ENCODE data around the gene RTKN.

RTKN gene

DNA sequence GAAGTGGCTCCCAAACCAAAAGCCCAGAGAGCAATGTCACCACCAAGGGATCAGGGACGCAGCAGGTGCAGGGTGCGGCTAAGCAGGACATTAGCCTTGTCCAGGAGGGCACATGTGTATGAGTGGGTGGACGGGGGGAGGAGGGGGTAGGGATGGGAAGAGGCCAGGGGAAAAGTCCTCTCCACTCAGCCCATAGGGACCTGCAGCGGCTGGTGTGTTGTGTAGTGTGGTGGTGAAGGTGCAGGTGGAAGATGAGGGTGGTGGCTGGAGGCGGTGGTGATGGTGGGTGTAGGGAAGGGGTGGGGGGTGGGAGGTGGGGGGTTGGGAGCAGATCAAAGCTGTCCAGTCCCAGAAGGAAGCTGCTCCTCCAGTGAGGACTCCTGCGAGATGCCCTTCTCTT is 24.0 kb downstream of the RTKN start:
- DNase-seq (ENCODE audit: low read depth, low spot score): no peak

DNA sequence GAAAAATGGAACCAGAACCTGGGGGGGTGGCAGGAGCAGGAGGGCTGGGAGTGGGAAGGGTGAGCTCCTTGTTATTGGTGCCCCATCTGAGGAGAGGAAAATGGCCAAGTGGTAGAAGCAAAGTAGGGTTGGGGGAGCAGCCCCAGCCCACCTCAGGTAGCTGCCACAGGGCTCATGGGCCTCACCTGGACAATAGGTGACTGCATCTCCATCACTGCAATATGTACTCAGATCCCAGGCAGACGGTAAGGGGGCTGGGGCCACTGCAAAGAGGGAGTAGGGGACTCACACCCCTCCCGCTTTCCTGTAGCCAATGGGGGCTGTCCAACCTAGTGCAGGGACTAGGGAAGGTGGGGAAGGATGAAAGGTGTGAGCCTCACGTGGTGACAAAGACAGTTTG is 24.5 kb downstream of the RTKN start:
- no peak for DNase-seq (ENCODE audit: low read depth, low spot score)

DNA sequence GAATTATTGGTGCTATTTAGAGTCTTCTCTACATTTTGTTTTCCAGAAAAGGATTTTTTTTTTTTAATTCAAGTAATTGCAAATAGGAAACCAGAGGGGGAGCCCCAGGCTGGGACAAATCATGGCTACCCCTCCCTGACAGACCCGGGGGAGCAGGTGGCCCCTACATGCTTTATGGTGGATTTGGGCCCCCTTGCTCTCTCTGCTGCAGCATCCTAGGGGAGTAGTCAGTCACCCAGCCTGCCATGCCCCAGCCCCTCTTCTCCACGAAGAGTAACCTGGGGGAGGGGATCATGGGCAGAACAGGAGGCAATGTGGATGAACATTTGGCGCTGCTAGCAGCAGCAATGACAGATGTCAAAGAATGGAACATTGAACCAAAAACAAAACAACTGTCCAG is 25.0 kb downstream of the RTKN start:
- no peak for DNase-seq (ENCODE audit: low read depth, low spot score)

DNA sequence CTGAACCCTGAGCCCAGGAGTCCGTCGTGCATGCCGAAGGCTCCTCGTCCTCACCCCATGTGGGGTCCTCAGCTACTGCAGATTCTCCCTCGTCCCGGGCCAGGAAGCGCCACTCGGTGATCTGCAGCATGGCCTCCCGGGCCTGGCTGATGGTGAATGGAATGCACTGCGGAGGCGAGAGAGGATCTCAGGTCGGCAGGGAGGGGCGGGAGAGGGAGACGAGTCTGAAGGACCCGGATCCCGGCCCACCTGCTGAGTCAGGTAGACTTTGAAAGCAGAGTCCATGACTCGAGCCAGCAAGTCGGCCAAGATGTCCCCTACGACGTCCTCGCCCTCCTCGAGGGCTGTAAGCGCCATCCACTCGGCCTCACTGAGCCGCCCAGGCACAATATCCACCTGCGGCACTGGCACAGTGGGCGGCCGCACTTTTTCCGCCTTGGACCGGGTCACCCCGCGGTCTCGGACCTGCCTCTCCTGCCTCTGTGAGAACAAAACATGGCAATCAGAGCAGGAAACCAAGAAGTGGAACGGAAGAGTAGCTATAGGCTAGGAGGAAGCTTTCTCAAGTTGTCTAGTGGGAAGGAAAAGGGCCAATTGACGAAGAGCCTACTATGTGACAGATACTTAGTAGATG is 25.9 kb downstream of the RTKN start:
- DNase-seq (ENCODE audit: low read depth, low spot score): no peak

DNA sequence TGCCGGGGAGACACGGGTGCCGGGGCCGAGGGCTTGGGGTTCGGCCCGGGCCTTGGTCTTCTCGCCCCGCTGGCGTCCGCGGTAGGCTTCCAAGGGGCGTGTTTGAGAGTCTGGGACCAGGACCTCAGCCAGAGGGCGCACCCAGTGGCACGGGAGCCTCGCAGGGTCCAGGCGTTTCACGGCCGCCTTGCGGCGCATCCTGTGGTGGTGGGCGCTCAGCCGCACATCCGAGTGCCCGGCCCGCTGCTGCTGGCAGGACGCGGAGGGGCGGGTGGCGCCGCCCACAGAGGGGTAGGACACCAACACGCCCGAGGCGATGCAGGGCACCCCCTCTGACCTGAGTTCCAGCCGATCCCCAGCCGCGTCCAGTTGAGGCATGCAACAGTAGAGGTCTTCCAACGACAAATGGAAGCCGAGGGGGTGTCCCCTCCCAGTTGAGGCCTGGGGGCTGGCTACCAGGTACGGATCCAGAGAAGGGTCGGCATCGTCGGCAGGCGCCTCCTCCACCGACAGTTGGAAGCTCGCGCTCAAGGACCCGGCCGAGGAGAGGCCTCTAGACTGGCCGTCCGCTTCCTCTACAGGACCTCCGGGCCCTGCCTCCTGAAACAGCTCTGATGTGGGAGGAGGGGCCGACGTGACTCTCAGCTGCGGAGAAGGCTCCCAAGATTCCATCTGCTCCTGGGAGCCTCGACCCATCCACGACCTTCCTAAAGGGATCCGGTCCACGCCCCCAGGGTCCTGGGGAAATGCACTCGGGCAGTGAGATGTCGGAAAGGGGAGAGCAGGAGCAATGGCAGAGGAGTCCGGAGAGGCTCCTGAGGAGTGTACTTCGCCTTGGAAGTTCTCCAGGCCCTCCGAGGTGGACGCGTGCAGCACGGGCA is 26.6 kb downstream of the RTKN start:
- peak; percentile 52 for DNase-seq (ENCODE audit: low read depth, low spot score)

DNA sequence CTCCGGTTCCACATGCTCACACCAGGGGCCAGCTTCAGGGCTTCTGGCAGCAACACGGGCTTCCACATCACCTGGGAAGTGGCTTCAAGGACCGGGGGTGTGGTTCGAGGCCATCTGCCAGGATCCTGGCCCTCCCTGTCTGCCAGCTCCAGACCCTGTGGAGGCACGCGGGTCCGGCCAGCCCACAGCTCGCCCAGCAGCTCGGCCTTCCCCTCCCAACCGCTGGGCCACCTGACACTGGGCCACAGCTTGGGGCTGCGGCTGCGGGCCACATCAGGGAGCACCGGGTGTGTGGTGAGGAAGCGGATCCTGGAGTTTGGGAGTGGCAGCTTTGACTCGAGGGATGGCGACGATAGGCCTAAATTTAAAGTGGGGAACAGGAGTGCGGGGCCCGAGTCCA is 27.3 kb downstream of the RTKN start:
- no peak for DNase-seq (ENCODE audit: low read depth, low spot score)

DNA sequence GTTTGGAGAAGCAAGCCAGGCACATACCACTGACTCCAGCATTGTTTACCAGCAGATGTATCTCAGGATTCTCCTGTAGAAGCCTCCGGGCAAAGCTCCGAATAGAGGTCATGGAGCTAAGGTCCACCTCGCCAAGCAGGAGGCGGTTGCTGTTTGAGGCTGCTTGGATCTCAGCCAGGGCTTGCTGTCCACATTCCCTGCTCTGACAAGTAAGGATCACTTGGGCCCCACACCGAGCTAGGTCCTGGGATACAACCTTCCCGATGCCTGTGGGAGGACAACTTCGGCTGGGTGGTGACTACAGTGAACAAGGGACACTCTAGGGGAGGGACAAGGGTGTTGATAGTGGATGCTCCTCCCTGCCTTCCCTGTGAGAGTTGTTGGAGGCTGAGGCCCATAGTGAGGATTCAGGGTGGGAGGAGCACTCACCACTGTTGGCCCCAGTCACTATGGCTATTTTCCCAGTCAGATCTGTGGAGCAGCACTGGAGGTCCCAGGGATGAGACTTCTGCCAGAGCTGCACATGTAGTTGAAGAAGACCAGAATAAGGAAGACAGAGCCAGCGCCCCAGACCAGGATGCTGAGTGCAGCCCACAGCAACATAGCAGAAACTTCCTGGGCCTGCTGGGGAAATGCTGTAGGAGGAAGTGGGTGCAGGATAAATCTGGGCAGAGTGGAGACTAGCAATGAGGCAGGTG is 28.6 kb downstream of the RTKN start:
- no peak for DNase-seq (ENCODE audit: low read depth, low spot score)

DNA sequence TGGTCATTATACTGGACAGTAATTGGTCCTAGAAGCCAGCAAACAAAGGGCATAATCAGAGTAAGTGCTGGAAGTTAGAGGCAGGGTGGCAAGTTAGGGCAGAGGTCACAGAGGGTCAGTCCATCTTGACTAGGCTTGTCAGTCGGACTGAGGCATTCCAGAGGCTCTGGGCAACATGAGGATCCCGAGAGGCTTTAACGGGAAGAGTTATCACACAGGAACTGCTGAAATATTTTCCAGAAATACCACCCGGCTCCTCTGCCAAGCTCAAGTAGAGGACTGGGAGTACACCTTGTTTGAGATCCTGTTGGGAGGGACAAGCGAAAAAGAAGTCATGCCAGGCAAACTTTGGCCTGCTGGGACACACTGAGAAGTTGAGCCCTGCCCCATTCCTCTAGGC is 34.1 kb downstream of the RTKN start:
- no peak for DNase-seq (ENCODE audit: low read depth, low spot score)

DNA sequence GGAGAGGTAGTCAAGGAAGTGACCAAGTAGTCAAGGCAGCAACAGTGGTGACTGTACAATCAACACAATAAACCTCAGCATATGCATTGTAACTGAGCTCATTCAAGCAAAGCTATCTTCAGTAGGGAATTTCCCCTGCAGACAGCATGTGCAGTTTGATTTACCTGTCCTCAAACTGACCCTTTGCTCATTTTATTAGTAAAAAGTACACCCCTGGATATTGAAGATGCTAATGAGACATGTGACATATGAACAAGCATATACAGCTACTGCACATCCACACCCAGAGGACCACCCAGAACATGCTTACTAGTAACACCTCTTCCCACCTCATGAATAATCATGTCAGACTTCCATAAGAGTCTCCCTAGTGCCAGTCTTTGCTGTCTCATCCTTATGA is 35.7 kb downstream of the RTKN start:
- peak; percentile 18 for DNase-seq (ENCODE audit: low read depth, low spot score)

DNA sequence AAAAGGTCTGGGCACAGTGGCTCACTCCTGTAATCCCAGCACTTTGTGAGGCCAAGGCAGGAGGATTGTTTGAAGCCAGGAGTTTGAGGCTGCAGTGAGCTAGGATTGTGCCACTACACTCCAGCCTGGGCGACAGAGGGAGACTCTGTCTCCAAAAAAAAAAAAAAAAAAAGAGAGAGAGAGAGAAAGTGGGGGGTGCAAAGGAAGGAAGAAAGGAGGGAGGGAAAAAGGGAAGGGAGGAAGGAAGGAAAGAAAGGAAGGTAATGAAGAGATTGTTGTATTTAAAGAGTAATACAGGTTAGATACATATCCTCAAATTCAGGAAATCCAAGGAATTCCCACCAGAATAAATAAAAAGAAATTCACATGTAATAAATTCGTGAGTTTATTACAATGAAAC is 39.8 kb downstream of the RTKN start:
- no peak for DNase-seq (ENCODE audit: low read depth, low spot score)

DNA sequence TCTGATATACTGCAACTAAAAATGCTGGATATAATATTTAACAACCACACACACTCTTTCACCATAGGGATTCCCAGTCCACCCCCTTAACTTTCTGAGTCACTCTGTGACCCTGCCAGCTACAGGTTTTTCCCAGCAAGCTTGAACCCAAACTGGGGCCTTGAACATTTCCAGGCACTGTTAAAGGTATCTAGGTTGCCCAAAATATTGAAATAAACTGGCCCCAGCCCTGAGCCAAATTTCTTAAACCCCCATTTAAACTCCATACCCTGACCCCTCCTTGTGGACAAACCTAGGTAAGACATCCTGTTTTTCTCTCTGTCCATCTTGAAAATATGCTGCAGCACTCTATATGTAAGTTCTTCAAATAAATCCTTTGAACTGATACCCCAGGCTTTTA is 42.0 kb downstream of the RTKN start:
- DNase-seq (ENCODE audit: low read depth, low spot score): peak; percentile 28

DNA sequence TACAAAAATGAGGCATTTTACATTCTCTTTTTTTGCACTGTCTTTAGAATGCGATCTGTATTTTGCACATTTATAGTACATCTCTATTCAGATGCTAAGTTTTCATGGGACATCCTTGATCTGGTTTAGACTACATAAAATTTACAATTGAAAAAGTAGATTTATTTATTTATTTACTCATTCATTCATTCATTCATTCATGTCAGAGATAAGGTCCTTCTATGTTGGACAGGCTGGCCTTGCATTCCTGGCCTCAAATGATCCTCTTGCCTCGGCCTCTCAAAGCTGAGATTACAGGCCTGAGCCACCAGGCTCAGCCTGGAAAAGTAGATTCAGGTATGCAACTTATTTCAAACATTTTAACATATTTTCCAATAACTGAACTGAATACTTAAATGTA is 45.6 kb downstream of the RTKN start:
- no peak for DNase-seq (ENCODE audit: low read depth, low spot score)

DNA sequence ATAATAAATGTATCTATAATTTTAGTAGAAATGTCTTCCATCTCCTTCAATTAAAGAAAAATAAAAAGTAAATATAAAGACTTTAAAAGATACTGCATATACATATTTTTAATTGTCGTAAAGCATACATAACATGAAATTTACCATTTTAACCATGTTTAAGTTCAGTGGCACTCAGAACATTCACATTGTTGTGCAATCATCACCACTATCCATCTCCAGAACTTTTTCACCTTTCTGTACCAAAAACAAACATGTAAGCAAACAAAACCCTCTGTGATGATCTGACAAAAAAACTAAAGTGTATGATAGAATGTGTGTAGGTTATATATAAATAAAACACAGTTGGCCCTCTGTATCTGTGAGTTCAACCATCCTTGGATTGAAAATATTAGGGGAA is 48.2 kb downstream of the RTKN start:
- DNase-seq (ENCODE audit: low read depth, low spot score): no peak

DNA sequence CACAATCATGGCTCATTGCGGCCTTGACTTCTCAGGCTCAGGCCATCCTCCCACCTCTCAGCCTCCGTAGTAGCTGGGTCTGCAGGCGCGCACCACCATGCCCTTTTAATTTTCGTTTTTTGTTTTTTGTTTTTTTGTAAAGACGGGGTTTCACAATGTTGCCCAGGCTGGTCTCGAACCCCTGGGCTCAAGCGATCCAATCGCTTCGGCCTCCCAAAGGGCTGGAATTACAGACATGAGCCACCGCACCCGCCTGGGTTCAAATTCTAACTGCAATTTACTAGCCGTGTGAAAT is 49.3 kb downstream of the RTKN start:
- DNase-seq (ENCODE audit: low read depth, low spot score): no peak

DNA sequence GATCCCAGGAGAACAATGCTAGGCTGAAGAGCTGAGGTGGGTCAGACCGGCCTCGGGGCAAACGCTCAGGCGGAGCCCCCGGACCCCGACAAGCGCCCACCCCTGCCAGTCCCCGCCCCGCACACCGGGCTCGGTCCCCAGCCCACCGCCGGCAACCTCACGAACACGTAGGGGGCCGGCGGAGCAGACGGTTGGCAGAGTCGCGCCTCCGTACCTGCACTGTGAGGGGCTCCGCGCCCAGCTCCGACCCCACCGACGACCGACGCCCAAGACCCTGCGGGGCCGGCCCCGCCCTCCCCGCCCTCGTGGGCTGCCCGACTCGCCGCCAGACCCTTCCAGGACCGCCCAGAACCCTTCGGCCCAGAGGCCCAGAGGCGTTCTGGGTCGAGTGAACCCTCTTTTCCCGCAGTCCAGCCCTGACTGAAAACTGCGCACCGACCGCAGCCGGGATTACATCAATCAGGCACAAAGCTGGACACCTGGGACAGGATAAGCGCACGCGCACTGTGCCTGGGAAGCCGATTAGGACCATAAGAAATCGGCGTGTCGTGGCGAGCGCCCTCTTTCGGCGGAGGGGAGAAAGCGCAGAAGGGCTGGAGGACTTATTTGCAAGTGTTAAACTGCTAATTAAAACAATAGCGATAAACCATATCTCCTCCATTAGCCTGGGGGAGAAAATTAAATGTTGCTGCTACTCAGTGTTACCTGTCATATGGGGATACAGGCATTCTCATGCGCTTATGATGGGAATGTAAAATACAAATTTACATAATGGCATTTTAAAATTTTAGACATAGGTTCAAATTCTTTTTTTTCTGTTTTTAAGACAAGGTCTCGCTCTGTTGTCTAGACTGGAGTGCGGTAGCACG is 49.9 kb downstream of the RTKN start:
- DNase-seq (ENCODE audit: low read depth, low spot score): peak; percentile 95

DNA sequence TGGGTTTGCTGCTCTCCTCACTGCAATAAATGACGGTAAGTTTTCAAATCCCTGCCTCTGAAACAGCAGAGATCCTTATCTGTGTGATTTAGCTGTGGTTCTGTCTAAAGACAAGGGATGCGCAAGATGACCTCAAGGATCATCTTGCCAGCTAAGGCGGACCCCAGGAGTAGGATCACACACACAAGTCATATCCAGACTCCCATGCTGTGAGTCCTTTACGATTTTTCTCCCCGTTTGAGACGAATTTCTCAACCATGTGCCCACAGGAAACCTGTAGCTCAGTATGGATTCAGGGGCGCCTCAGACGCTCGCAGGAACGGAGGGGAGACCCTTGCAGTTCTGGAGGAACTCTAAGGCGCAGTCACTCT is 50.5 kb downstream of the RTKN start:
- DNase-seq (ENCODE audit: low read depth, low spot score): no peak

DNA sequence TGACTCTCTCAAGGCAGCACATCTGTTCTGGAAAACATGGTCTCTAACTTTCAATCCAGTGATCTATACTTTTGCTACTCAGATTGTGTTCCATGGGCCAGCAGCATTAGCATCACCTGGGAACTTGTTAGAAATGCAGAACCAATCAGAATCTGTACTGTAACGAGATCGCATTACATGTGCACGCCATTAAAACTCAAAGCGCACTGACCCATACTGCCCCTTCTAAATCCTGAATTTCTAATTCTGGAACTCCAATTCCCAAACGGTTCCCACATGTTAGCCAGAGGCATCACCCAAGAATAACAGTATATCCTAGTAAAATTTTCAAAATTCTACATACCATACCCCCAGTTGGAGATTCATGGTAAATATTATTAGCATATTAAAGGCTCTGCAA is 51.1 kb downstream of the RTKN start:
- no peak for DNase-seq (ENCODE audit: low read depth, low spot score)

DNA sequence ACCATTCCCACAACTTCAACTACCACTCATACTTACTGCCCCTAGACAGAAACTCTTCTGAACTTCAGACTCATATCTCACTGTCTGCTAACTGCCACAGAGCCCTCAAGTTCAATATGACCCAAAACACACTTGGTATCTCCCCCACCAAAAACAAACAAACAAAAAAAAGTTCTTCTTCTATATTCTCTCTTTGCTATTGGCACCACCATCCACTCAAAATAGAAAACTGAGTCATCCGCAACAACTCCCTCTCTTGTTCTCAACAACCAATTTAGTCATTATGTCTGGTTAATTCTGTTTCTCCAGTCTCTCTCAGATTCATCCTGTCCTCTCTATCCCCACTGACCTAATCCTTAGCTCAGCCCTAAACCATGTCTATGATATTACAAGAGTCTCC is 54.4 kb downstream of the RTKN start:
- DNase-seq (ENCODE audit: low read depth, low spot score): no peak

DNA sequence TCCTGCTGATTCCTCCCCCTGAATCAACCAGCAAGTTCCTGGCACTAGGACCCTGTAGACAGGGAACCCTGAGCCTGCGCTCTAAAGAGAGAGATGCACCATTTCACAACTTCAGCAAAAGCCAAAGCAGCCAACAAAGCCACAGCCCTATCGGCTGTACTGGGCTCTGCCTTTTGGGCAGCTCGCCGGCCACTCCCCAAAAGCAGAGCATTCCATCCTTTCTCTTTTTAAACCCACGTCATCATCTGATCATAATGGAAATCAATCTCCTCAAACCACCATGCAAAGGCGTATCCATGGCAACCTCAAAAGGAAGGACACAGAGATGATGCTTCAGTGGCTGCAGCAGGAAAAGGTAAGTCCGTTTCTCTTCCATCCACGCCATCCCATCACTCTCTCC is 56.3 kb downstream of the RTKN start:
- DNase-seq (ENCODE audit: low read depth, low spot score): peak; percentile 35

DNA sequence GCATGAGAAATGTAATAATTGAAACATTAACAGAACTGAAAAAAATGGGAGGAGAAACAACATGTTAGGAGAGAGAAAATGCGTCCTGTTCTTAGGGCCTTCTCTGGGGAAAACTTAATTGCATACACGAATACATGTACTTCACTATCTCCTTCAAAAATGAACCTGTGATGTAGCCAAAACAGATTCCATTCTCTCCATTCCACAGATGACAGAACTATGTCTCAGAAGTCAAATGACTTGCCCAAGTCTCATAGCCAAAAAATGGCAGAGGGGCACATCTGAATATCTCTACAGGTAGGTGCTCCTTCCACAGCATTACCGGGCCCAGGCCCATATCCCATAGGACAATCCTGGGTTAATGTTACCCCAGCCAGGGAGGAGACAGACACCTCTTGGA is 57.7 kb downstream of the RTKN start:
- DNase-seq (ENCODE audit: low read depth, low spot score): peak; percentile 19

DNA sequence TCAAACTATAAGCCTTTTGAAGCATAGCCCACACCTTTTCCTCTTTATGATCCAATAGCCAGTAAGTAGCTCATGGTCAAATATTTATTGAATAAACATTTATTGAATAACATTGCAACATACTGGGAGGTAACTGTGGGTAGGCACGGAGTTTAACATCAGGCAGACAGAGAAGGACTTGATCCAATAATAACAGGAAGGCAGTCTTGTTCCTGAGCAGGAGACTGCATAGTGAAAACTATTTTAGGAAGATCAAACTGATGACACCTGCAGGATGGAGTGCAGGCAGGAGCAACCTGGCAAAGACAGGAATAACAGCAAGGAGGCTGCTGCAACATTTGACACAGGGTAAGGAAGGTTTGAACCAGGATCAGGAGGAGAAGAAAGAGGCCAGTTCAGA is 58.5 kb downstream of the RTKN start:
- DNase-seq (ENCODE audit: low read depth, low spot score): peak; percentile 38

DNA sequence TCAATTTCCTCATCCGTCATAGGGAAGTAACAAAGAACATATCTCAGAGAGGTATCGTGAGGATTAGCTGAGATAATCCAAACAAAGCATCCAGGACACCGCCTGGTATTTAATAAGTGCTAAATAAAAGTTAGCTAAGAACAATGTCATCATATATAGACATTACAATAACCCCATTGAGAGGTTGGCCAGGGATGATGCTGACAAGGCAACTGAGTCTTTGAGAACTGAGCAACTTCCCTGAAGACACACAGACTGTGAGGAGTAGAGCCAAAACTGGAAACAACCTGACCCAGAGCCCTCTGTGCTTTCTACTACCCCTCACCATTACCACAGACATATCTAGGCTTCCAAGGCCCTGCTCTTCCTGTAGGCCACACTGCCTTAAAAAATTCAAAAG is 60.0 kb downstream of the RTKN start:
- no peak for DNase-seq (ENCODE audit: low read depth, low spot score)

All from astrocyte of the hippocampus (primary cell).